RWPE2 (cell line): ENCODE data around the gene CDR2.

Experiments used
- ATAC-seq: fragments of 200-7000 bp; cut with Tn5 transposase; 3 replicates; pipeline ENCODE4 v1.9.1; 2021; ENCODE audit warnings: low read depth
- DNase-seq: peaks from one replicate; pipeline ENCODE4 v3.0.0-alpha.2; 2020; ENCODE audit warnings: low spot score
- H3K27ac ChIP-seq: fragments of 450-650 bp; 2 replicates; pipeline ENCODE4 v1.5.1; 2017; ENCODE audit warnings: mild to moderate bottlenecking; ENCODE audit not compliant: poor library complexity, severe bottlenecking
- H3K27me3 ChIP-seq: fragments of 250-450 bp; sonication (Bioruptor Pico); 2 replicates; pipeline ENCODE4 v1.5.1; 2021; ENCODE audit warnings: mild to moderate bottlenecking, moderate library complexity; ENCODE audit not compliant: insufficient read depth, poor library complexity, severe bottlenecking
- H3K36me3 ChIP-seq: fragments of 250-450 bp; sonication (Bioruptor Pico); 2 replicates; pipeline ENCODE4 v1.5.1; 2020; ENCODE audit warnings: low read depth, mild to moderate bottlenecking, moderate library complexity
- H3K4me1 ChIP-seq: fragments of 250-450 bp; sonication (Bioruptor Pico); 2 replicates; pipeline ENCODE4 v1.5.1; 2021; ENCODE audit warnings: mild to moderate bottlenecking, moderate library complexity; ENCODE audit not compliant: insufficient read depth, poor library complexity, severe bottlenecking
- H3K4me3 ChIP-seq: fragments of 250-450 bp; sonication (Bioruptor Pico); 2 replicates; pipeline ENCODE4 v1.5.1; 2021; ENCODE audit warnings: mild to moderate bottlenecking, moderate library complexity; ENCODE audit not compliant: severe bottlenecking
- H3K9me3 ChIP-seq: fragments of 250-450 bp; sonication (Bioruptor Pico); 2 replicates; pipeline ENCODE4 v1.5.1; 2021; ENCODE audit warnings: mild to moderate bottlenecking, moderate library complexity; ENCODE audit not compliant: severe bottlenecking
- TF ChIP-seq, protein P1 (sequence below): fragments of 450-650 bp; IDR thresholded peaks from one replicate; pipeline ENCODE4 v1.5.1; 2017; ENCODE audit warnings: mild to moderate bottlenecking, moderate library complexity; ENCODE audit not compliant: poor library complexity, severe bottlenecking

CDR2 gene

DNA sequence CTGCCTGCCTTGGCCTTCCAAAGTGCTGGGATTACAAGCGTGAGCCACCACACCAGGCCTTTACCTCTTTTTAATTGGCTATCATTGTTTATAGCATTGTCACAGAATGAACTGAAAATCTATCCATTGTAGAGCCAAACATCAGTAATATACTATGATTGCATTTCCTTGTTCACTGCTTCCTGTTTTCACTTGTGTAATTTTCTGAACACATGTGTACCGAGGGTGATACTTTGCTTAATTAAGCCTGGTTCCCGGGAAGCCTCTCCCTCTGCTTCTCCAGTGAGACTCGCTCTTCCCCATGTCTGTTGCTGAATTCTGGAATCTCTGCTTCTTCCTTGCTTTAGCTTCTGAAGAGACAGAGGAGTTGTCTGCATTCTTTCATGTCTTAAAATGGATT is 44.1 kb downstream of the CDR2 start:
- TF ChIP-seq, protein P1, sequence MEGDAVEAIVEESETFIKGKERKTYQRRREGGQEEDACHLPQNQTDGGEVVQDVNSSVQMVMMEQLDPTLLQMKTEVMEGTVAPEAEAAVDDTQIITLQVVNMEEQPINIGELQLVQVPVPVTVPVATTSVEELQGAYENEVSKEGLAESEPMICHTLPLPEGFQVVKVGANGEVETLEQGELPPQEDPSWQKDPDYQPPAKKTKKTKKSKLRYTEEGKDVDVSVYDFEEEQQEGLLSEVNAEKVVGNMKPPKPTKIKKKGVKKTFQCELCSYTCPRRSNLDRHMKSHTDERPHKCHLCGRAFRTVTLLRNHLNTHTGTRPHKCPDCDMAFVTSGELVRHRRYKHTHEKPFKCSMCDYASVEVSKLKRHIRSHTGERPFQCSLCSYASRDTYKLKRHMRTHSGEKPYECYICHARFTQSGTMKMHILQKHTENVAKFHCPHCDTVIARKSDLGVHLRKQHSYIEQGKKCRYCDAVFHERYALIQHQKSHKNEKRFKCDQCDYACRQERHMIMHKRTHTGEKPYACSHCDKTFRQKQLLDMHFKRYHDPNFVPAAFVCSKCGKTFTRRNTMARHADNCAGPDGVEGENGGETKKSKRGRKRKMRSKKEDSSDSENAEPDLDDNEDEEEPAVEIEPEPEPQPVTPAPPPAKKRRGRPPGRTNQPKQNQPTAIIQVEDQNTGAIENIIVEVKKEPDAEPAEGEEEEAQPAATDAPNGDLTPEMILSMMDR: no peak
- no peak for ATAC-seq
- Histone ChIP-seq H3K4me3 (no peak overlapping the region), H3K27ac (no peak overlapping the region), H3K4me1 (no peaks in the 10 kb centered on the region), H3K9me3 (no peaks in the 10 kb centered on the region), H3K36me3 (peaks cover 76% of the 10 kb centered on the region), H3K27me3 (no peaks in the 10 kb centered on the region)
- no peak for DNase-seq

DNA sequence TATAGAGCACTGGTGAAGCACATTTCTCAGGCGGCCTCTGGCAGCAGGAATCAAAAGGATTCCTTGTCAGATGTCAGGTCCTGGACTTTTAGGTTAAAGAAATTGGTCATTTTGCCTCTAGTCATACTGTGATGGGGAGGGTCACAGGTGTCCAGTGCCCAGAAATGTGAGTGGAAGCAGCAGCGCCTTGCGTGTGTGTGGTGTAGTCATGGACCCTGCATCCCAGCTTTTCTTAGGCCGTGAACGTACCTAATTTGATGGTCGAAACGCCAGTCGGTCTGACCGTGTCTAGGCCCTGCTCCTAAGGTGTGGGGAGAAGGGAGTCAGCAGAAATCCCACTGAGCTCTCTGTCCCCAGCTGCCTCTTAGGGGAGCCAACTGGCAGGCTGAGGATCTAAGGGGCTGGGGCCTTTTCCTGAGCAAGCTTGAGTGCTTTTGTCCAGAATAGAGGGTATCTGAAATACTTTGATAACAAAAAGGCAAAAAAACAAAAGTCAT is 45.2 kb downstream of the CDR2 start:
- no peak overlapping the region for H3K4me3 ChIP-seq
- no peak for ATAC-seq
- H3K4me1 ChIP-seq: no peaks in the 10 kb centered on the region
- TF ChIP-seq, protein P1: no peak
- no peak overlapping the region for H3K27ac ChIP-seq
- no peak for DNase-seq
- H3K27me3 ChIP-seq: no peaks in the 10 kb centered on the region
- no peaks in the 10 kb centered on the region for H3K9me3 ChIP-seq
- peaks cover 65% of the 10 kb centered on the region for H3K36me3 ChIP-seq

DNA sequence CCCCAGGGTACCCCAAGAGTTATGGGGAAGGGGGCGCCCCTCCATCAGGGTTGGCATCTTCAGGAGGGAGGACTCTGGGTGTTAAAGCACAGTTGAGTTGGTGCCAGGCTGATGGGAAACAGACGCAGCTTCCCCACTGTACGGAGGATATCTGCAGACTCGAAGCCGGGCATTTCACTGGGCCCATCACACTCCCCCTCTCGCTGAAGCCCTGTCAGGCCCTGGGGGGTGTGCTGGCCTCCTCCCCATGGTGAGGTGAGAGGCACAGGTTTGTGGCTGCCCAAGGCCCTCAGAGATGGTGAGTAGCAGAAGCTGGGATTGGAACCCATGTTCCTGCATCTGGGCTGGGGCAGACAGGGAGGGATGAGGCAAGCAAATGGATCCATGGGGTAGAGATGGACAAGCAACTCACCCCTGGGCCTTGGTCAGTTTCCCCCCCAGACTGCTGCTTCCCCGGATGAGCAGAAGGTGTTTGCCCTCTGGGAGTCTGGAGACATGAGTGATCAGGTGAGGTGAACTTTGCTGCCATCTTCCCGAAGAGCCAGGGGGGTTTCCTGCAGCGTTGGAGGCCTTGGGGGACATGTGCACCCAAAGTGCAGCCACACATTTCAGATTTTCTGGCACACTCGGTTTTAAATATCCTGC is 46.2 kb downstream of the CDR2 start:
- Histone ChIP-seq H3K4me1 (no peaks in the 10 kb centered on the region), H3K27me3 (no peaks in the 10 kb centered on the region), H3K4me3 (no peak overlapping the region), H3K36me3 (peaks cover 60% of the 10 kb centered on the region), H3K27ac (no peak overlapping the region), H3K9me3 (no peaks in the 10 kb centered on the region)
- ATAC-seq: no peak
- DNase-seq: no peak
- TF ChIP-seq, protein P1: no peak

DNA sequence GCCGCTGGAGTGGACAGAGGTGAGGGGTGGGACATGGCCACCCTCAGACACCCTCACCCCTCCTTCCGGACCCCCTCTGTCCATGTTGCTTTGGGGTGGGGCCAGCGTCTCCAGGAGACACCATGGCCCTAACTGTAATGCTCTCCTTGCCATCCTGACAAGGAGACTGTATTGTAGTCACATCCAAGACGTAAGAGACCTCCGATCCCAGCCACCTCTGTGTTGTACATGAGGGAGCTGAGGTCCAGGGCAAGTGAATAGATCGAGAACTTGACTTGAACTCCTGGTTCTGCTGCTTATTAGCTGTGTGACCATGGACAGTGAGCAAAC is 47.0 kb downstream of the CDR2 start:
- Histone ChIP-seq H3K4me1 (no peaks in the 10 kb centered on the region), H3K27ac (no peak overlapping the region), H3K27me3 (no peaks in the 10 kb centered on the region), H3K4me3 (no peak overlapping the region), H3K36me3 (peaks cover 58% of the 10 kb centered on the region), H3K9me3 (no peaks in the 10 kb centered on the region)
- no peak for ATAC-seq
- TF ChIP-seq, protein P1: no peak
- no peak for DNase-seq

DNA sequence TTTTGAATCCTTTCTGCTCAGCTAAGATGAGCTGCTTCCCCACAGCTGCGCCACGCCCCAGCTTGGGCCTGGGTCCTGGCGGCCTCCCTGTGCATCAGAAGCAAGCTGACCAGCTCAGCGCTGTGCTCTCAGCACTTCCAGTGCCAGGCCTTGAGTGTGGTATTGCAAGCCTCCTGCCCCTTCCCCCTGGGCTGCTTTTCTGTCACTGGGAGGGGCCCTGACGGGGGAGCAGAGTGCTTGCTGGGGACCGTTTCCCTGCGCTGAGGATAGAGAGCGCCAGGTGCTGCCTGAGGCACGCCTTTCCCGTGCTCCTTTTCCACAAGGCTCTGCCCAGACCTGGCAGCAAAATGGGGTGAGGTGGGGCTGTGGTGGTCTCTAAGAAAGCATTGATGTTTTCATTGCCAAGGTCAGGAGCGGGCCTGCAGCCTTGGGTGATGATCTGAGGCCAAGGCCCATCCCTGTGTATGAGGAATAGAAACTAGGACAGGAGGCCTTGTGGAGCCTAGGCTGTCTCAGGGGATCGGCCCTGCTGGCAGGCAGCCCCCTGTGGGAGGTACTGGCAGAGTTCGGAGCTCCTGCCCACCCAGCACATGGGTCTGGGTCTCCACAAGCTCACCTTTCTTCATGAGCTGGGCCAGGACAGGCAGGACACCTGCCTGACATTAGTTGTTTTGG is 47.5 kb downstream of the CDR2 start:
- TF ChIP-seq, protein P1: no peak
- Histone ChIP-seq H3K27ac (no peak overlapping the region), H3K27me3 (no peaks in the 10 kb centered on the region), H3K4me1 (no peaks in the 10 kb centered on the region), H3K4me3 (no peak overlapping the region), H3K36me3 (peaks cover 57% of the 10 kb centered on the region), H3K9me3 (no peaks in the 10 kb centered on the region)
- DNase-seq: no peak
- no peak for ATAC-seq
